H9 (cell line): ENCODE results near the gene MB. TPM values are rescaled to one million over a fixed set of nuclear protein-coding genes. Genes with fewer than 3 reads are reported as not detected.
A peak's percentile ranks its signal among the peaks of the same experiment; 100 is the strongest.

Experiments
- DNase-seq: peaks from one replicate; pipeline ENCODE4 v3.0.0-alpha.2; 2017
- H2AFZ ChIP-seq: one replicate; pipeline ENCODE4 v1.6.1; 2013; ENCODE audit warnings: mild to moderate bottlenecking, low read length, control low read depth, moderate library complexity
- H2AK5ac ChIP-seq: 2 replicates; pipeline ENCODE4 v1.6.1; 2013; ENCODE audit warnings: low read length, control low read depth, mixed read lengths; ENCODE audit not compliant: insufficient read length
- H2BK120ac ChIP-seq: one replicate; pipeline ENCODE4 v1.6.1; 2013; ENCODE audit warnings: low read depth, mild to moderate bottlenecking, low read length, control low read depth, inconsistent platforms; ENCODE audit not compliant: poor library complexity, severe bottlenecking
- H2BK12ac ChIP-seq: 2 replicates; pipeline ENCODE4 v1.6.1; 2013; ENCODE audit warnings: low read length, control low read depth, mixed read lengths, low read depth; ENCODE audit not compliant: insufficient read length
- H2BK15ac ChIP-seq: 2 replicates; pipeline ENCODE4 v1.6.1; 2013; ENCODE audit warnings: low read depth, low read length, control low read depth
- H2BK20ac ChIP-seq: one replicate; pipeline ENCODE4 v1.6.1; 2013; ENCODE audit warnings: low read depth, mild to moderate bottlenecking, low read length, control low read depth, inconsistent platforms; ENCODE audit not compliant: poor library complexity, severe bottlenecking
- H2BK5ac ChIP-seq: 2 replicates; pipeline ENCODE4 v1.6.1; 2013; ENCODE audit warnings: low read length, control low read depth, mixed read lengths; ENCODE audit not compliant: insufficient read length
- H3K14ac ChIP-seq: 2 replicates; pipeline ENCODE4 v1.6.1; 2013; ENCODE audit warnings: low read length, control low read depth; ENCODE audit not compliant: insufficient read depth
- H3K18ac ChIP-seq: 2 replicates; pipeline ENCODE4 v1.6.1; 2013; ENCODE audit warnings: low read depth, mild to moderate bottlenecking, mixed read lengths, low read length, control low read depth; ENCODE audit not compliant: insufficient read length
- H3K23ac ChIP-seq: 2 replicates; pipeline ENCODE4 v1.6.1; 2013; ENCODE audit warnings: low read length, control low read depth, mixed read lengths, low read depth; ENCODE audit not compliant: insufficient read length
- H3K23me2 ChIP-seq: 2 replicates; pipeline ENCODE4 v1.6.1; 2013; ENCODE audit warnings: low read depth, mild to moderate bottlenecking, mixed read lengths, low read length, control low read depth; ENCODE audit not compliant: insufficient read length, poor library complexity, severe bottlenecking
- H3K27ac ChIP-seq: 2 replicates; pipeline ENCODE4 v1.5.1; 2013; ENCODE audit warnings: low read length, control low read depth, mixed read lengths, low read depth; ENCODE audit not compliant: insufficient read length
- H3K27me3 ChIP-seq: 2 replicates; pipeline ENCODE4 v1.6.1; 2013; ENCODE audit warnings: low read length, control low read depth, inconsistent platforms; ENCODE audit not compliant: insufficient read depth
- H3K4ac ChIP-seq: 2 replicates; pipeline ENCODE4 v1.6.1; 2013; ENCODE audit warnings: low read depth, mild to moderate bottlenecking, control low read depth, inconsistent platforms, low read length, moderate library complexity
- H3K4me1 ChIP-seq: 2 replicates; pipeline ENCODE4 v1.6.1; 2013; ENCODE audit warnings: low read length, control low read depth, inconsistent platforms; ENCODE audit not compliant: insufficient read depth
- H3K4me2 ChIP-seq: 2 replicates; pipeline ENCODE4 v1.6.1; 2013; ENCODE audit warnings: low read length, control low read depth, mixed read lengths; ENCODE audit not compliant: insufficient read length, insufficient read depth
- H3K56ac ChIP-seq: 2 replicates; pipeline ENCODE4 v1.6.1; 2013; ENCODE audit warnings: low read depth, mild to moderate bottlenecking, mixed read lengths, low read length, control low read depth; ENCODE audit not compliant: insufficient read length
- H3K79me1 ChIP-seq: 2 replicates; pipeline ENCODE4 v1.6.1; 2013; ENCODE audit warnings: low read depth, mild to moderate bottlenecking, moderate library complexity, low read length, control low read depth, inconsistent platforms; ENCODE audit not compliant: insufficient read depth, poor library complexity, severe bottlenecking
- H3K79me2 ChIP-seq: 2 replicates; pipeline ENCODE4 v1.6.1; 2013; ENCODE audit warnings: low read length, control low read depth, inconsistent platforms; ENCODE audit not compliant: insufficient read depth
- H3K9ac ChIP-seq: 2 replicates; pipeline ENCODE4 v1.6.1; 2013; ENCODE audit warnings: low read length, control low read depth, mixed read lengths; ENCODE audit not compliant: insufficient read length; ENCODE audit errors: extremely low read depth
- H3K9me3 ChIP-seq: one replicate; pipeline ENCODE4 v1.6.1; 2013; ENCODE audit warnings: low read depth, low read length, inconsistent platforms; ENCODE audit not compliant: control insufficient read depth
- H3T11ph ChIP-seq: one replicate; pipeline ENCODE4 v1.6.1; 2013; ENCODE audit warnings: mild to moderate bottlenecking, low read length, control low read depth, inconsistent platforms
- H4K20me1 ChIP-seq: one replicate; pipeline ENCODE4 v1.6.1; 2013; ENCODE audit not compliant: control insufficient read depth, insufficient read length, insufficient read depth
- H4K5ac ChIP-seq: 2 replicates; pipeline ENCODE4 v1.6.1; 2013; ENCODE audit warnings: low read depth, mild to moderate bottlenecking, mixed read lengths, low read length, control low read depth; ENCODE audit not compliant: insufficient read length
- H4K8ac ChIP-seq: replicated peaks from 2 replicates; pipeline ENCODE4 v1.6.1; 2013; ENCODE audit warnings: low read length, control low read depth, mixed read lengths, low read depth; ENCODE audit not compliant: insufficient read length
- H4K91ac ChIP-seq: 2 replicates; pipeline ENCODE4 v1.6.1; 2013; ENCODE audit warnings: low read depth, mild to moderate bottlenecking, moderate library complexity, mixed read lengths, low read length, control low read depth; ENCODE audit not compliant: insufficient read length
- H3K27ac Mint-ChIP-seq, 3 experiments: 2 replicates in 2 of 3; 3 replicates in 1 of 3; pipeline ENCODE4 v1.8.0; 2020 to 2021; ENCODE audit warnings: mixed read lengths in 3 of 3, mild to moderate bottlenecking in 1 of 3, moderate library complexity in 1 of 3
- H3K27me3 Mint-ChIP-seq: 2 replicates; pipeline ENCODE4 v1.8.0; 2021; ENCODE audit warnings: low read depth, mild to moderate bottlenecking, moderate library complexity, mixed read lengths
- H3K36me3 Mint-ChIP-seq, 3 experiments: 2 replicates in 2 of 3; 3 replicates in 1 of 3; pipeline ENCODE4 v1.8.0; 2020 to 2021; ENCODE audit warnings: low read depth in 3 of 3, mixed read lengths in 3 of 3; ENCODE audit not compliant: insufficient read depth in 1 of 3
- H3K4me1 Mint-ChIP-seq, 2 experiments: 2 replicates each; pipeline ENCODE4 v1.8.0; 2020; ENCODE audit warnings: mixed read lengths in 2 of 2
- H3K4me3 Mint-ChIP-seq, 2 experiments: 2 replicates in 1 of 2; 3 replicates in 1 of 2; pipeline ENCODE4 v1.8.0; 2020 to 2021; ENCODE audit warnings: mild to moderate bottlenecking in 2 of 2, mixed read lengths in 2 of 2, moderate library complexity in 1 of 2
- H3K9me3 Mint-ChIP-seq, 2 experiments: 2 replicates in 1 of 2; 3 replicates in 1 of 2; pipeline ENCODE4 v1.8.0; 2020; ENCODE audit warnings: mild to moderate bottlenecking in 2 of 2, mixed read lengths in 2 of 2, moderate library complexity in 1 of 2
- CTCF ChIP-seq: fragments of 200-600 bp; sonication (generic); conservative IDR thresholded peaks from 3 replicates; pipeline ENCODE4 v1.8.0; 2021; ENCODE audit warnings: antibody characterized with exemption, mild to moderate bottlenecking
- WGBS: extraction: QIAGEN DNeasy Blood & Tissue Kit; methylation state at CpG from one replicate; pipeline ENCODE4 v1.1.7; 2013; ENCODE audit warnings: missing lambda C conversion rate, low lambda C conversion rate, mixed read lengths; ENCODE audit not compliant: insufficient read length; ENCODE audit errors: extremely low coverage; 5-methylcytosine and 5-hydroxymethylcytosine counted together
- total RNA-seq: library from RNA; stranded (reverse); gene quantifications from 2 replicates; pipeline ENCODE4 v1.2.1, GENCODE V29; 2021

Gene MB
- total RNA-seq, 1 experiment from 2014 or later = 0.55 TPM

GRCh38 chr22:35649636-35650250, 32.6 kb upstream of the MB start:
- Histone ChIP-seq H3K27ac (no peak overlapping the region), H2BK12ac (no peak overlapping the region), H4K5ac (no peak overlapping the region), H2BK15ac (no peak overlapping the region), H2BK20ac (no peak overlapping the region), H3K79me1 (no peaks in the 10 kb centered on the region), H3K9ac (no peak overlapping the region), H3K27me3 (no peaks in the 10 kb centered on the region), H4K20me1 (no peaks in the 10 kb centered on the region), H4K91ac (no peak overlapping the region), H2AK5ac (no peak overlapping the region), H3K4ac (no peak overlapping the region), H3K23me2 (no peaks in the 10 kb centered on the region), H3K79me2 (no peaks in the 10 kb centered on the region), H3K9me3 (no peaks in the 10 kb centered on the region), H2BK5ac (no peak overlapping the region), H3T11ph (no peak overlapping the region), H3K14ac (no peak overlapping the region), H3K23ac (no peak overlapping the region), H4K8ac (no peak overlapping the region), H3K4me2 (no peak overlapping the region), H2AFZ (no peak overlapping the region), H3K18ac (no peak overlapping the region), H2BK120ac (no peak overlapping the region), H3K4me1 (no peaks in the 10 kb centered on the region; the same call in 1 of the 2 replicates), H3K56ac (no peak overlapping the region)
- Mint-ChIP-seq H3K4me1 (peaks cover 10 to 19% of the 10 kb centered on the region in 2 experiments), H3K27me3 (peaks cover 4% of the 10 kb centered on the region), H3K27ac (peak overlapping the region in 1 of 3 experiments; percentile 52; a peak in 1 of 7 replicates), H3K4me3 (no peak overlapping the region), H3K9me3 (peaks cover 7 to 12% of the 10 kb centered on the region in 2 experiments; a peak in 3 of 5 replicates), H3K36me3 (peaks cover 2 to 8% (median 2%) of the 10 kb centered on the region in 3 experiments; a peak in 4 of 7 replicates)
- DNase-seq = peak; percentile 15
- no peak for TF ChIP-seq CTCF
- WGBS = no CpG with 5 or more reads among the region's 7 CpGs
